Caco-2 (cell line): Measurements from ENCODE around the gene NUP205. TPM values are rescaled to one million over a fixed set of nuclear protein-coding genes. Genes with fewer than 3 reads are reported as not detected.

Source experiments
- BruUV-seq: library from RNA; stranded (reverse); fragments of 400-500 nt; replicated peaks from 2 replicates; lab custom pipeline; 2021; lab: Mats Ljungman, UMichigan
- CTCF ChIA-PET: fragments of 300-600 bp; sonication (Branson Sonifier 250); formaldehyde crosslinking; loops from one replicate; lab custom pipeline; 2022; ENCODE audit warnings: antibody characterized with exemption; lab: Charles Lee
- POLR2A ChIA-PET: fragments of 300-600 bp; sonication (Branson Sonifier 250); formaldehyde crosslinking; loops from one replicate; lab custom pipeline; 2022; ENCODE audit warnings: antibody characterized with exemption; lab: Charles Lee
- DNase-seq, 2 experiments: peaks; one replicate each; pipeline versions ENCODE4 v3.0.0 to v3.0.0-alpha.2; 2020 to 2022
- H3K27me3 ChIP-seq: replicated peaks from 2 replicates; pipeline ENCODE4 v1.6.0; 2011; ENCODE audit warnings: low read length; ENCODE audit not compliant: control insufficient read depth, insufficient read depth
- H3K36me3 ChIP-seq: 2 replicates; pipeline ENCODE4 v1.5.1; 2011; ENCODE audit warnings: low read length; ENCODE audit not compliant: control insufficient read depth, insufficient read depth
- H3K4me1 ChIP-seq: fragments of 250-450 bp; sonication (Bioruptor Pico); 2 replicates; pipeline ENCODE4 v1.5.1; 2020; ENCODE audit warnings: mild to moderate bottlenecking
- H3K4me3 ChIP-seq: 2 replicates; pipeline ENCODE4 v1.5.1; 2011; ENCODE audit warnings: low read depth, mild to moderate bottlenecking, control low read depth, low read length
- H3K9me3 ChIP-seq: fragments of 250-450 bp; sonication (Bioruptor Pico); 2 replicates; pipeline ENCODE4 v1.5.1; 2020; ENCODE audit warnings: mild to moderate bottlenecking, moderate library complexity
- H3K27ac Mint-ChIP-seq: one replicate; pipeline ENCODE4 v1.8.0; 2022; ENCODE audit warnings: mixed read lengths; ENCODE audit not compliant: unreplicated experiment
- H3K27me3 Mint-ChIP-seq: one replicate; pipeline ENCODE4 v1.8.0; 2022; ENCODE audit warnings: mixed read lengths; ENCODE audit not compliant: insufficient read depth, unreplicated experiment
- H3K36me3 Mint-ChIP-seq: one replicate; pipeline ENCODE4 v1.8.0; 2022; ENCODE audit warnings: mild to moderate bottlenecking, mixed read lengths; ENCODE audit not compliant: insufficient read depth, unreplicated experiment
- H3K4me1 Mint-ChIP-seq: one replicate; pipeline ENCODE4 v1.8.0; 2022; ENCODE audit warnings: low read depth, mixed read lengths; ENCODE audit not compliant: unreplicated experiment
- H3K4me3 Mint-ChIP-seq: one replicate; pipeline ENCODE4 v1.8.0; 2022; ENCODE audit warnings: mild to moderate bottlenecking, moderate library complexity, mixed read lengths; ENCODE audit not compliant: unreplicated experiment
- H3K9me3 Mint-ChIP-seq: one replicate; pipeline ENCODE4 v1.8.0; 2022; ENCODE audit warnings: mixed read lengths; ENCODE audit not compliant: unreplicated experiment
- CTCF ChIP-seq, 2 experiments: fragments of 200-600 bp in 1 of 2; IDR thresholded peaks; 1 replicate in 1 of 2; 2 replicates in 1 of 2; pipeline versions ENCODE4 v1.5.1 to v1.8.0; 2011 to 2022; ENCODE audit warnings: antibody characterized with exemption in 1 of 2, control low read depth in 1 of 2, inconsistent platforms in 1 of 2, low read depth in 1 of 2, low read length in 1 of 2, mild to moderate bottlenecking in 1 of 2, moderate library complexity in 1 of 2; ENCODE audit not compliant: insufficient read depth in 1 of 2, severe bottlenecking in 1 of 2, unreplicated experiment in 1 of 2
- intact Hi-C: fragments of 100-400 bp; cut with micrococcal nuclease; formaldehyde crosslinking; loops from one replicate; pipeline ENCODE4 v1.10.0; 2022; ENCODE audit not compliant: unreplicated experiment
- total RNA-seq: library from RNA; stranded (reverse); gene quantifications from 2 replicates; pipeline ENCODE4 v1.2.3, GENCODE V29; 2022

The NUP205 gene
- total RNA-seq, 1 experiment from 2014 or later = 115 TPM

- POLR2A ChIA-PET = interaction anchor here (0.7 to 1.0 kb wide), 2 partner anchors 11 to 1227 kb away, joined by 3 read pairs; no protein-coding TSS in a partner anchor
- no TSS peak for BruUV-seq
- no peak for DNase-seq
- TF ChIP-seq CTCF (IDR thresholded peaks at IDR 0.05; ENCODE audit: insufficient read depth in 1 of 2, low read depth in 1 of 2, low read length in 1 of 2, severe bottlenecking in 1 of 2, unreplicated experiment in 1 of 2) = no peak
- intact Hi-C loops = loop anchor here (5.0 kb wide), 2 partner anchors 150 to 340 kb away; partner anchors contain the start of gene CNOT4
- no peaks in the 10 kb centered on the region for H3K27me3 ChIP-seq
- peaks cover 11% of the 10 kb centered on the region for H3K4me1 ChIP-seq
- CTCF ChIA-PET = interaction anchor here (0.9 to 1.7 kb wide), 3 partner anchors 9 to 70 kb away, joined by 4 to 9 read pairs (median 7); no protein-coding TSS in a partner anchor
- Mint-ChIP-seq H3K4me1 (peaks cover 8% of the 10 kb centered on the region), H3K4me3 (peak overlapping the region; percentile 85), H3K27ac (peak overlapping the region; percentile 87), H3K36me3 (no peaks in the 10 kb centered on the region), H3K27me3 (no peaks in the 10 kb centered on the region), H3K9me3 (no peaks in the 10 kb centered on the region)
- H3K4me3 ChIP-seq = peak overlapping the region; percentile 100
- H3K36me3 ChIP-seq = no peaks in the 10 kb centered on the region
- H3K9me3 ChIP-seq = no peaks in the 10 kb centered on the region
Observed at GRCh38 chr7:135662123-135662372, 104.3 kb downstream of the NUP205 start.

- Mint-ChIP-seq H3K9me3 (no peaks in the 10 kb centered on the region), H3K36me3 (no peaks in the 10 kb centered on the region), H3K4me1 (peaks cover 8% of the 10 kb centered on the region), H3K4me3 (peak within 1 kb of the TSS; percentile 85), H3K27me3 (no peaks in the 10 kb centered on the region), H3K27ac (peak within 1 kb of the TSS; percentile 87)
- peaks cover 11% of the 10 kb centered on the region for H3K4me1 ChIP-seq
- no TSS peak for BruUV-seq
- peak; percentile 69 to 78 for TF ChIP-seq CTCF (IDR thresholded peaks at IDR 0.05; ENCODE audit: insufficient read depth in 1 of 2, low read depth in 1 of 2, low read length in 1 of 2, severe bottlenecking in 1 of 2, unreplicated experiment in 1 of 2)
- CTCF ChIA-PET = interaction anchor here (0.5 to 1.7 kb wide), 6 partner anchors 10 to 437 kb away, joined by 3 to 9 read pairs (median 6); no protein-coding TSS in a partner anchor
- no peaks in the 10 kb centered on the region for H3K36me3 ChIP-seq
- H3K9me3 ChIP-seq = no peaks in the 10 kb centered on the region
- peak; percentile 96 to 98 for DNase-seq
- no peaks in the 10 kb centered on the region for H3K27me3 ChIP-seq
- POLR2A ChIA-PET = interaction anchor here (0.6 to 1.0 kb wide), 4 partner anchors 10 to 1662 kb away, joined by 3 to 6 read pairs (median 4); no protein-coding TSS in a partner anchor
- intact Hi-C loops = loop anchor here (5.0 kb wide), 2 partner anchors 150 to 340 kb away; partner anchors contain the start of gene CNOT4
- H3K4me3 ChIP-seq = peak within 1 kb of the TSS; percentile 100
Observed at GRCh38 chr7:135662373-135663114, 104.8 kb downstream of the NUP205 start, which contains the start of gene STMP1. STMP1 (plus strand) TSS chr7:135662514.

- no peak overlapping the region for H3K27ac Mint-ChIP-seq
- ChIA-PET CTCF (interaction anchor here (0.7 kb wide), 1 partner anchor 9 kb away, joined by 9 read pairs; no protein-coding TSS in a partner anchor), POLR2A (no interaction called here)
- Histone ChIP-seq H3K36me3 (no peaks in the 10 kb centered on the region), H3K4me1 (peaks cover 11% of the 10 kb centered on the region), H3K4me3 (no peak overlapping the region), H3K27me3 (no peaks in the 10 kb centered on the region), H3K9me3 (no peaks in the 10 kb centered on the region)
- peaks cover 10% of the 10 kb centered on the region for H3K9me3 Mint-ChIP-seq
- BruUV-seq = no TSS peak
- peaks cover 8% of the 10 kb centered on the region for H3K4me1 Mint-ChIP-seq
- no peaks in the 10 kb centered on the region for H3K27me3 Mint-ChIP-seq
- peak overlapping the region; percentile 85 for H3K4me3 Mint-ChIP-seq
- DNase-seq = no peak
- intact Hi-C loops = loop anchor here (5.0 kb wide), 2 partner anchors 152 to 338 kb away; partner anchors contain the start of gene CNOT4
- TF ChIP-seq CTCF (IDR thresholded peaks at IDR 0.05; ENCODE audit: insufficient read depth in 1 of 2, low read depth in 1 of 2, low read length in 1 of 2, severe bottlenecking in 1 of 2, unreplicated experiment in 1 of 2) = no peak
- no peaks in the 10 kb centered on the region for H3K36me3 Mint-ChIP-seq
Observed at GRCh38 chr7:135664046-135664589, 106.4 kb downstream of the NUP205 start.
